Esophagus squamous epithelium (tissue), 5 donors: ENCODE results near the gene DLG2. TPM values are rescaled to one million over a fixed set of nuclear protein-coding genes. Genes with fewer than 3 reads are reported as not detected.

Experiments used
- DNase-seq: peaks from one replicate; lab custom pipeline; 2025; lab: John Stamatoyannopoulos, UW
- H3K27ac ChIP-seq, 4 donors: fragments of 200-600 bp; sonication (generic); one replicate each; pipeline ENCODE4 v1.5.1; 2016 to 2019; ENCODE audit warnings: mild to moderate bottlenecking in 1 of 4
- H3K27me3 ChIP-seq, 4 donors: fragments of 200-600 bp; sonication (generic); 1 replicate in 3 of 4; 2 replicates in 1 of 4; pipeline versions ENCODE4 v1.5.1 to v1.6.0; 2017 to 2021; ENCODE audit warnings: antibody characterized with exemption in 1 of 4
- H3K36me3 ChIP-seq, 3 donors: fragments of 200-600 bp; sonication (generic); one replicate each; pipeline ENCODE4 v1.5.1; 2016 to 2019
- H3K4me1 ChIP-seq, 3 donors: fragments of 200-600 bp; sonication (generic); one replicate each; pipeline ENCODE4 v1.5.1; 2017 to 2019
- H3K4me3 ChIP-seq, 4 donors: fragments of 200-600 bp; sonication (generic); 1 replicate in 3 of 4; 2 replicates in 1 of 4; pipeline ENCODE4 v1.5.1; 2016 to 2019; ENCODE audit warnings: mild to moderate bottlenecking in 2 of 4, moderate library complexity in 1 of 4
- H3K9me3 ChIP-seq, 3 donors: fragments of 200-600 bp; sonication (generic); one replicate each; pipeline ENCODE4 v1.5.1; 2016 to 2019
- POLR2A ChIP-seq, 4 donors: fragments of 450-650 bp; IDR thresholded peaks; one replicate each; pipeline ENCODE4 v1.6.1; 2017; ENCODE audit warnings: antibody characterized with exemption in 4 of 4, mild to moderate bottlenecking in 4 of 4, moderate library complexity in 3 of 4
- WGBS, 2 donors: methylation state at CpG; one replicate each; pipeline ENCODE4 v1.1.5; 2018; 5-methylcytosine and 5-hydroxymethylcytosine counted together
- intact Hi-C: fragments of 100-400 bp; cut with DNase I; formaldehyde crosslinking; loops from one replicate; pipeline ENCODE4 v1.15.0; 2022
- total RNA-seq, 4 donors: library from RNA; depleted of rRNA; stranded (reverse); fragments of >200 nt; gene quantifications; one replicate each; pipeline ENCODE4 v1.1.0, GENCODE V29; 2016
- TF ChIP-seq, protein P1 (sequence below), 6 experiments: fragments of 450-650 bp in 4 of 6; fragments of 200-600 bp in 2 of 6; sonication (generic) in 2 of 6; IDR thresholded peaks; one replicate each; pipeline ENCODE4 v1.5.1; 2016 to 2019; ENCODE audit warnings: antibody characterized with exemption in 6 of 6, mild to moderate bottlenecking in 4 of 6, moderate library complexity in 4 of 6
- donor health status: DM: yes; HTN: yes; CAD: no.

DLG2 gene
- total RNA-seq, 4 donors from 2014 or later, result 2.9 to 27.7 (median 12.6) TPM

DNA sequence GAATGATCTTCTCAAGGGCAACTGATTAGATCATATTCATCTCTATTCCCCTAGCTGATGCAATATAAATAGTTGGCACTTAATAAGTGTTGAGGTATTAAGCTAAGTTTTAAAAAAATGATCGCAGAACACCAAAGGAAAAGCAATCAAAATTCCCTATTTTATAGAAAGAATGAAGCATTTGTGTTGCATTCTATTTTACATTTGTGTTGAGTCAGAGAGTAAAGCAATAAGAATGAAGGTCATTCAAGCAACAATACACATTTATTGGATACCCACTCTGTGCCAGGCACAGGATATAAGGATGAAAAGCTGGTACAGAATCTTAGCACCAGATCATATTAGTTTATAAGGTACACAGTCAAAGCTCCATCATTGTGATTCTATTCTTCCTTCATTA, 1654.6 kb downstream of the DLG2 start:
- Histone ChIP-seq H3K9me3 (no peaks in the 10 kb centered on the region), H3K36me3 (no peaks in the 10 kb centered on the region), H3K27ac (no peak overlapping the region), H3K4me1 (peaks cover 0 to 5% (median 0%) of the 10 kb centered on the region in 3 donors), H3K4me3 (no peak overlapping the region), H3K27me3 (no peaks in the 10 kb centered on the region)
- DNase-seq, result no peak
- intact Hi-C loops, result no loop called here
- 86 to 96% methylated on average over 1 of the region's 1 CpG for WGBS, 2 donors
- TF ChIP-seq, protein P1, sequence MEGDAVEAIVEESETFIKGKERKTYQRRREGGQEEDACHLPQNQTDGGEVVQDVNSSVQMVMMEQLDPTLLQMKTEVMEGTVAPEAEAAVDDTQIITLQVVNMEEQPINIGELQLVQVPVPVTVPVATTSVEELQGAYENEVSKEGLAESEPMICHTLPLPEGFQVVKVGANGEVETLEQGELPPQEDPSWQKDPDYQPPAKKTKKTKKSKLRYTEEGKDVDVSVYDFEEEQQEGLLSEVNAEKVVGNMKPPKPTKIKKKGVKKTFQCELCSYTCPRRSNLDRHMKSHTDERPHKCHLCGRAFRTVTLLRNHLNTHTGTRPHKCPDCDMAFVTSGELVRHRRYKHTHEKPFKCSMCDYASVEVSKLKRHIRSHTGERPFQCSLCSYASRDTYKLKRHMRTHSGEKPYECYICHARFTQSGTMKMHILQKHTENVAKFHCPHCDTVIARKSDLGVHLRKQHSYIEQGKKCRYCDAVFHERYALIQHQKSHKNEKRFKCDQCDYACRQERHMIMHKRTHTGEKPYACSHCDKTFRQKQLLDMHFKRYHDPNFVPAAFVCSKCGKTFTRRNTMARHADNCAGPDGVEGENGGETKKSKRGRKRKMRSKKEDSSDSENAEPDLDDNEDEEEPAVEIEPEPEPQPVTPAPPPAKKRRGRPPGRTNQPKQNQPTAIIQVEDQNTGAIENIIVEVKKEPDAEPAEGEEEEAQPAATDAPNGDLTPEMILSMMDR (IDR thresholded peaks at IDR 0.05), result no peak
- TF ChIP-seq POLR2A (IDR thresholded peaks at IDR 0.05), result no peak

DNA sequence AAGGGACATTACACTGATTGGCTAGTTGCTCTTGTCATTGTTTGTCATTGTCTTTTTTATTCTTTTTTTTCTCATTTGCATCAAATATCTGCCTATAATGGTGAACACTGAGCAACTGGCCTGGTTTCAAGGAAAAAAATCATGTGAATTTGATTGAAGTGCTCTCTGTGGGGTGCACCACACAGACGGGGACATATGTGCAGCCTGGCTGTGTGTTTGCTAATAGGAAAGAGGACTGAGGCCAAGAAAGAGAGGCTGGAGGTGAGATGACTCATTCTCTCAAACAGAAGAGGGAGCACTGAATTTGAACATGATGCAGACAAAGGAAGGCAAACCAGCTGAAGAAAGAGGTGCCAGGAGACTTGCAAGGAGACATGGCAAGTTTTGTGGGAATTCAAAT, 1656.1 kb downstream of the DLG2 start:
- Histone ChIP-seq H3K9me3 (no peaks in the 10 kb centered on the region), H3K27ac (no peak overlapping the region), H3K36me3 (no peaks in the 10 kb centered on the region), H3K4me1 (peaks cover 0 to 5% (median 0%) of the 10 kb centered on the region in 3 donors), H3K27me3 (no peaks in the 10 kb centered on the region), H3K4me3 (no peak overlapping the region)
- no peak for DNase-seq
- whole genome bisulfite sequencing, 2 donors, result 31 to 33% methylated on average over 1 of the region's 1 CpG
- intact Hi-C loops, result no loop called here
- TF ChIP-seq POLR2A (IDR thresholded peaks at IDR 0.05), result no peak
- TF ChIP-seq, protein P1 (IDR thresholded peaks at IDR 0.05), result no peak

DNA sequence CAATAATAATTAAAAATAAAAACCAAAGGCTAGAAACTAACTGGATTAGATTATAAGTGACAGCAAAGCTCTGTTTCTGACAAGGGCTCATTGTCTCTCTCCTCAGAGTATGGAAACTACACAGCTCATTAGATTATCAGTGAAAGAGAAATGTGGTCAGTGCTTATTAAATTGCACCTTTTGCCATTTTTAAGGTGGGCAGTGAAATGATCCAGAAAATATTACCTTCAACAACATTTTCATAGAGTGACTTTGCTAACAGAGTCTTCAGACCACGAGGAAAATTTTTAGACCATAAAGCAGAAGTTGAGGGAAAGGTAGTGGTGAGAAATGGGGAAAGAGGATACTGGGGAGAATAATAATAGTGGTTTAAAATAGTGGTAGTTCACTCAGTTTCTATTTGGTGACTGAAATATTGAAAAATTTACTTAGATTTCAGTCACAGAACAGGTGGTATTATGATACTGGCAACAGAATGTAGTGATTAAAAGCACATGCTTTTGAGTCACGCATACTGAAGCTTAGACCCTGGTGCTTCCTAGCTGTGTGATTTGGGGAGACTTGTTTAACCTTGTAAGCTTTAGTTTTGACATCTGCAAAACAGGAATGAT, 1657.0 kb downstream of the DLG2 start:
- intact Hi-C loops, result no loop called here
- TF ChIP-seq, protein P1 (IDR thresholded peaks at IDR 0.05), result no peak
- no peaks in the 10 kb centered on the region for H3K9me3 ChIP-seq
- H3K27ac ChIP-seq, result no peak overlapping the region
- peaks cover 0 to 5% (median 0%) of the 10 kb centered on the region in 3 donors for H3K4me1 ChIP-seq
- 67 to 71% methylated on average over 2 of the region's 2 CpGs for WGBS, 2 donors
- H3K36me3 ChIP-seq, result no peaks in the 10 kb centered on the region
- no peak for DNase-seq
- no peaks in the 10 kb centered on the region for H3K27me3 ChIP-seq
- H3K4me3 ChIP-seq, result no peak overlapping the region

DNA sequence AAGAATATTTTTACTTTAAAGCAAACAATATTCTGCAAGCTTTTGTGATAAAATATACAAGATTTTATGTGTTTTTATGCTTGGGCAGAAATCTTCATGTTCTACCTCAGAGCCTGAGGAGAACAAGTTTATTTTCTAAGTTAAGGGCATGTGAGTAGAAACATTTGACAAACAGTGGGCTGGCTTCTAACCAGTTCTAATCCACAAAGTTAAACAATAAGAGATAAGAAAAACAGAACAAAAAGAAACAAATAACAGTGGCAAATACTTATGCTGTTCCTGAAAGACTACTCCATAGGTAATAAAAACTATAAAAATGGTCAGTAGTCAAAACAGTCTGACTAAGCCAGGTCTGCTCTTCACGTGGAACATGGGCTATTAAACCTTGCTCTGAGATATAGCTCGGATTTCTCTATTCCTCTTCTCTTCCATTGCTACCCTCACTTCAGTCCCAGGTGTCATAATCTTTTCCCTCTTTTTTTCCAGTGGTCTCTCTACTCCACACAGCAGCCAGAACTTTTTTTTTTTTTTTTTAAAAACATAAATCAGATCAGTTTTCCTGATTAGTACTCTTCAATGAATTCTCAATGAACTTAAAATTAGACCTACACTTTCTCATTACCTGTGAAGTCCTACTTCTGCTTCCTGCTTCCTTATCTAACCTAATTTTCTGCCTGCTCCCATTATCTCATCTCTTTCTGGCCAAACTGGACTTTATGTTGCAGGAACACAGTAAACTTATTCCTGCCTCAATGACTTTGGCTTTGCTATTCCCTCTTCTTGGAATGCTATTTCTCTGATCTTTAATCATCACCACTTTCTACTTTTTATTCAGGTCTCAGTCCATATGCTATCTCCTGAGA, 1669.9 kb downstream of the DLG2 start:
- no peaks in the 10 kb centered on the region for H3K36me3 ChIP-seq
- H3K27ac ChIP-seq, result no peak overlapping the region
- no peaks in the 10 kb centered on the region for H3K27me3 ChIP-seq
- no peak for DNase-seq
- TF ChIP-seq POLR2A (IDR thresholded peaks at IDR 0.05), result no peak
- TF ChIP-seq, protein P1 (IDR thresholded peaks at IDR 0.05), result no peak
- no peaks in the 10 kb centered on the region for H3K9me3 ChIP-seq
- intact Hi-C loops, result no loop called here
- 38 to 58% methylated on average over 2 of the region's 2 CpGs for WGBS, 2 donors
- no peak overlapping the region for H3K4me3 ChIP-seq
- H3K4me1 ChIP-seq, result no peaks in the 10 kb centered on the region

DNA sequence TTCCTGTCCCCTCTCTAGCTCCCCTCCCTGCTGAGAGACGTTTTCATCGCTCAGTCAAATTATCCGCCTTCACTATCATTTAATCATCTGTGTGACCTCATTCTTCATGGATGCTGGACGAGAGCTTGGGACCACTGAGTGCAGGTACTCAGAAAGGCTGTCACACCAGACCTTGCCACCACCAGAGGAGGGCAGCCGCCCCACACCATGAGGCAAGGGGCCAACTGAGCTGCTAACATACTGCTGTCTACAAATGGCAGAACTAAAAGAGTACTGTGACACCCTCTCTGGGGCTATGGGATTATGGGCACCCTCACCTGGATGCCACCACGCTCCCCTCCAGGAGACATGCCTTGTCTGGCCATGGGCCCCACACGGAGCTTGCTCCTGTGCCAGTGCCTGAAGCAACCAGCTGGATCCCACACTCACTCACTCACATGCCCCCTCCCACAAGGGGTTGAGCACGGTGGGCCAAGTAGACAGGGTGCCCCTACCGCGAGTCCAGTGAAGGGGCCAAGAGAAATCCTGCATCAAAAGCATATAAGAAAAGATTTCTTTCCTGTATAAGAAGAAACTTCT, 1670.9 kb downstream of the DLG2 start:
- Histone ChIP-seq H3K4me1 (no peaks in the 10 kb centered on the region), H3K4me3 (no peak overlapping the region), H3K27ac (no peak overlapping the region), H3K36me3 (no peaks in the 10 kb centered on the region), H3K9me3 (no peaks in the 10 kb centered on the region), H3K27me3 (no peaks in the 10 kb centered on the region)
- 85 to 87% methylated on average over 7 to 9 of the region's 10 CpGs for WGBS, 2 donors
- intact Hi-C loops, result no loop called here
- TF ChIP-seq POLR2A (IDR thresholded peaks at IDR 0.05), result no peak
- TF ChIP-seq, protein P1 (IDR thresholded peaks at IDR 0.05), result no peak
- no peak for DNase-seq
